ACC112 (cell line): Measurements from ENCODE around the gene HHIPL1.

Experiments
- H2AFZ ChIP-seq: fragments of 200-600 bp; sonication (generic); one replicate; pipeline ENCODE4 v1.6.0; 2017; ENCODE audit warnings: antibody characterized with exemption, low read length; ENCODE audit not compliant: unreplicated experiment
- H3K27ac ChIP-seq: fragments of 200-600 bp; sonication (generic); 2 replicates; pipeline ENCODE4 v1.5.1; 2014; ENCODE audit warnings: low read depth, mild to moderate bottlenecking, antibody characterized with exemption, low read length, moderate library complexity
- H3K27me3 ChIP-seq: fragments of 200-600 bp; sonication (generic); 2 replicates; pipeline ENCODE4 v1.6.1; 2014; ENCODE audit warnings: mild to moderate bottlenecking, antibody characterized with exemption, low read length, moderate library complexity, mixed read lengths; ENCODE audit not compliant: insufficient read depth
- H3K36me3 ChIP-seq: fragments of 200-600 bp; sonication (generic); 2 replicates; pipeline ENCODE4 v1.6.1; 2016; ENCODE audit warnings: mild to moderate bottlenecking, antibody characterized with exemption, low read length, moderate library complexity, mixed read lengths; ENCODE audit not compliant: insufficient read depth
- H3K4me1 ChIP-seq: fragments of 200-600 bp; sonication (generic); one replicate; pipeline ENCODE4 v1.6.1; 2016; ENCODE audit warnings: low read length, mixed read lengths; ENCODE audit not compliant: insufficient read depth, unreplicated experiment, control insufficient read depth
- H3K4me3 ChIP-seq: fragments of 200-600 bp; sonication (generic); 2 replicates; pipeline ENCODE4 v1.5.1; 2014; ENCODE audit warnings: mild to moderate bottlenecking, low read depth, low read length
- H3K79me2 ChIP-seq: fragments of 200-600 bp; sonication (generic); one replicate; pipeline ENCODE4 v1.6.0; 2016; ENCODE audit warnings: low read length; ENCODE audit not compliant: control insufficient read depth, unreplicated experiment, insufficient read depth

Gene HHIPL1

GRCh38 chr14:99670361-99671234 is 25.7 kb downstream of the HHIPL1 start:
- peaks cover 14% of the 10 kb centered on the region for H3K4me1 ChIP-seq
- no peaks in the 10 kb centered on the region for H3K36me3 ChIP-seq
- H3K79me2 ChIP-seq, result no peaks in the 10 kb centered on the region
- no peak overlapping the region for H3K4me3 ChIP-seq
- peak overlapping the region; percentile 50 for H3K27ac ChIP-seq
- H3K27me3 ChIP-seq, result no peaks in the 10 kb centered on the region
- H2AFZ ChIP-seq, result peak overlapping the region; percentile 36

- Histone ChIP-seq H3K27me3 (no peaks in the 10 kb centered on the region), H3K4me3 (no peak overlapping the region), H3K79me2 (no peaks in the 10 kb centered on the region), H2AFZ (no peak overlapping the region), H3K27ac (peak overlapping the region; percentile 50; the same call in 1 of the 2 replicates), H3K4me1 (peaks cover 16% of the 10 kb centered on the region), H3K36me3 (no peaks in the 10 kb centered on the region)
These were observed 26.6 kb downstream of the HHIPL1 start for GRCh38 chr14:99671235-99672224.

DNA sequence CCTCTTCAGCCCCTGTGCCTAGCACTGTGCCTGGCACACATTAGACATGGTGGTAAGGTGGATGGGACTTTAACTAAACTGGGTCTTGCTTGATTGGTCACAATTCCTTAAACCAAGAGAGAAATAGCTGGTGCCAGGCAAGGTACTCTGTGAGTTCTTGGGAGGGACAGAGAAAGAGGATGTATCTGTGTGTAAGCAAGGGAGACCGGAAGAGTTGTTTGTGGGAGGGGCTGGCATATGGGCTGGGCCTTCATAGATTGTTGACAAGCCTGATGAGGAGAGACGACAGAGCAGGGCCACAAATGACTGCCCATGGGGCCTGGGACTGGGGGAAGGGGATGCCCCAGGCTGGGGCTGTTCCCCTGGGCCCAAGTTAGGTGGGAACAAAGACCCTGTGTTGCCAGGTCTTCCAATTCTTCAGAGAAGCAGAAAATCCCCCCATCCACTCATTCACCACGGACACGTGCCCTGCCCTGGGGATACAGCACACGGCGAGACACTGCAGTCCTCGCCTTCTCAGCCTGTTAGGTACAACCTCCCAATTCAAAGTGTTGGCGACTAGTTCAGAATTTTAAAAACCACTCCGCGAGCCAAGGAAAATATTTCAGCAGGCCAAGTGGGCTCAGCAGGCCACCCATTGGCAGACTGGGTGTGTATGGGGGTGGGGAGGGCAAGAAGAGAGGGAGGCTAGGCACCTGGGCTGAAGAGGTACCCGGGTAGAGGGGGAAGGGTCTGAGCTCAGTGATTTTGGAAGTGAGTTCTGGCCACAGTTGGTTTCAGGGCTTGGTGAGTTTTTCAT is 27.8 kb downstream of the HHIPL1 start:
- Histone ChIP-seq H3K79me2 (no peaks in the 10 kb centered on the region), H3K36me3 (no peaks in the 10 kb centered on the region), H3K27me3 (no peaks in the 10 kb centered on the region), H3K4me3 (no peak overlapping the region), H2AFZ (no peak overlapping the region), H3K27ac (no peak overlapping the region), H3K4me1 (peaks cover 21% of the 10 kb centered on the region)

DNA sequence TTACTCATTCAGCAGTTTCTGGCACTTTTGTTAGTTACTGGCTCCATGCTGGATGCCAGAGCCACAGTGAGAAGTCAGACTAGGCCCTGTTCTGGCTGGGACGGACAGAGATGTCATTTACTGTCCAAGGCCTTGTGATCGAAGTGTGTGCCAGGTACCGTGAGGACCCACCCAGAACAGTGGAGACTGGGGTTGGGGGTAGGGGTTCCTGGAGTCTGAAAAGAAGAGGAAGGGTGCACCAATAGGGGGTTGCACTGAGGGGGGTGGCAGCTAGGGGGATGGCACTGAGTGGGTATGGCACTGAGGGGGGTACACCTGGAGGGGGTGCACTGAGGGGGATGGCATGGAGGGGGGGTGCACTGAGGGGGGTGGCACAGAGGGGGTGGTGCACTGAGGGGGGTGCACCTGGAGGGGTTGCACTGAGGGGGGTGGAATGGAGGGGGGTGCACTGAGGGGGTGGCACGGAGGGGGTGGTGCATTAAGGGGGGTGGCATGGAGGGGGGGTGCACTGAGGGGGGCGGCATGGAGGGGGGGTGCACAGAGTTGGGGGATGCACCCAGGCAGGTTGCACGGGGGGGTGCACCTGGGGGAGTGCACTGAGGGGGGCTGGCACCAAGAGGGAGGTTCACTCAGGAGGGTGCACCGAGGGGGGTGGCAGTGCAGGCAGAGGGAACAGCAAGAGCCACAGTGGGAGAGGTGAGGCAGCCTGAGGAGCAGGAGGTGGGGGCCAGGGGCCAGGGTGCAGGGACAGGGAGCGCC is 28.6 kb downstream of the HHIPL1 start:
- H3K36me3 ChIP-seq, result no peaks in the 10 kb centered on the region
- peaks cover 21% of the 10 kb centered on the region for H3K4me1 ChIP-seq
- H3K4me3 ChIP-seq, result no peak overlapping the region
- no peaks in the 10 kb centered on the region for H3K79me2 ChIP-seq
- no peak overlapping the region for H3K27ac ChIP-seq
- H2AFZ ChIP-seq, result no peak overlapping the region
- no peaks in the 10 kb centered on the region for H3K27me3 ChIP-seq

DNA sequence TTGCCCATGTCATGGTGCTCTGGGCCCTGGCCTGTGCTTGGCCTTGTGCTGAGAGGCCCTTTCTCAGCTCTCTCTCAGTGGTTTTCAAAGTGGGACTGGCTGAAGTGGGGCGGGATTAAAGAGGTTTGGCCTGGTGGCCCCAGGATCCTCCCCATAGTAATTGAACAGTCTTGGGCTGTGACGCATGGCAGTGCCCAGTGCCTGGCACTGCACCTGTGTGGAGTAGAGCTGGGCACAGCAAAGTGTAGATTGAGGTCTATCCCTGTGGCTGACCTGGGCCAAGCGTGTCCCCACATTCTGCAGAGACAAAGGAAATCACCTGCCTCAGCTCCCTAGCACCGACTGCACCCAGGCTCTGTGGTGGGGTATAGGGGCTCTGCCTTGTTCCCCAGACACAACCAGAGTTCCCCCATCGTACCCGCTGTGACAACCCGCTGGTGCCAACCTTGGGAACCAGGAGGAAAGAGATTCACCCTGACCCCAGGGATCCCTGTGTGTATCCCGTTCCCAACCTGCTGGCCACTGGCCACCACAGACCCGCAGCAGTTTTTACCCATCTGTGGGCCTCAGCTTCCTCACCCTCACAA is 29.2 kb downstream of the HHIPL1 start:
- no peaks in the 10 kb centered on the region for H3K79me2 ChIP-seq
- H3K27ac ChIP-seq, result no peak overlapping the region
- H3K36me3 ChIP-seq, result no peaks in the 10 kb centered on the region

GRCh38 chr14:99674776-99675381 is 29.9 kb downstream of the HHIPL1 start:
- H3K36me3 ChIP-seq, result no peaks in the 10 kb centered on the region
- peaks cover 21% of the 10 kb centered on the region for H3K4me1 ChIP-seq
- no peak overlapping the region for H3K4me3 ChIP-seq
- H3K27me3 ChIP-seq, result no peaks in the 10 kb centered on the region
- H3K27ac ChIP-seq, result no peak overlapping the region
- H2AFZ ChIP-seq, result no peak overlapping the region
- no peaks in the 10 kb centered on the region for H3K79me2 ChIP-seq

More for the DNA sequence above, 29.2 kb downstream of the HHIPL1 start:
- Histone ChIP-seq H2AFZ (no peak overlapping the region), H3K4me1 (peaks cover 21% of the 10 kb centered on the region), H3K4me3 (no peak overlapping the region), H3K27me3 (no peaks in the 10 kb centered on the region)

DNA sequence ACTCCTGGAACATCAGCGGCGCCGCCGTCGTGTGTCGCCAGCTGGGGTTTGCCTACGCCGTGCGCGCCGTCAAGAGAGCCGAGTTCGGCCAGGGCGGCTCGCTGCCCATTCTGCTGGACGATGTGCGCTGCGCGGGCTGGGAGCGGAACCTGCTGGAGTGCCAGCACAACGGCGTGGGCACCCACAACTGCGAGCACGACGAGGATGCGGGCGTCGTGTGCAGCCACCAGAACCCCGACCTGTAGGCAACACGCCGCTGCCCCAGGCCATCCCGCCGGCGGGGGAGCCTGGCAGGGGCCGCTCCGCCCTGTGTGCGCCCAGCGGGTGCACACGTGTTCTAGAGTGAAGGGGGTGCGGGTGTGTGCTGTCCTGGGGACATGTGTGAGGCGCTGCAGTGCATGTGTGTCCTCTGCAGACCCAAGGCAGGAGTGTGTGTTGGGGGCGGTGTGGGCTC is 30.5 kb downstream of the HHIPL1 start:
- H3K27ac ChIP-seq, result no peak overlapping the region
- H3K79me2 ChIP-seq, result no peaks in the 10 kb centered on the region
- H3K36me3 ChIP-seq, result no peaks in the 10 kb centered on the region
- H3K27me3 ChIP-seq, result no peaks in the 10 kb centered on the region
- no peak overlapping the region for H3K4me3 ChIP-seq
- H3K4me1 ChIP-seq, result peaks cover 21% of the 10 kb centered on the region
- no peak overlapping the region for H2AFZ ChIP-seq

- no peak overlapping the region for H3K27ac ChIP-seq
- H2AFZ ChIP-seq, result no peak overlapping the region
- no peaks in the 10 kb centered on the region for H3K79me2 ChIP-seq
- H3K36me3 ChIP-seq, result no peaks in the 10 kb centered on the region
- no peak overlapping the region for H3K4me3 ChIP-seq
- no peaks in the 10 kb centered on the region for H3K27me3 ChIP-seq
- peaks cover 15% of the 10 kb centered on the region for H3K4me1 ChIP-seq
These were observed 31.0 kb downstream of the HHIPL1 start for GRCh38 chr14:99675951-99676350.

DNA sequence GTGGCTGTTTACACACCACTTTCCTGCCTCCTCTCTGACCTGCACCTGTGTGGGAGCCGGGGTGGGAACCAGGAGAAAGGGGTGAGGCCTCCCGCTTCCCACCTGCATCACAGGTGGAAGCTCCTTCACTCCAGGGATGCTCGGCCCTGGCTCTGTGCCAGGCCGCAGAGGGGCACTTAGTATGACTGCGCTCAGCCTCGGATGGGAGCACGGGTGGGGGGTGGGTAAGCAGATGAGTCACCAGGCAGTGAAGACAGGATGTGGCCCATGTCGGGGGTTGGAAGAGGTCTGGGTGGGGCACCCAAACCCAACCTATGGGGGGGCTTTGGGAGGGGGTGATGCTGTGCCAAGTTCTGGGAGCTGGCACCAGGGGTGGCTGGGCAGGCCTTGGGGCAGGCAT is 31.7 kb downstream of the HHIPL1 start:
- H3K27ac ChIP-seq, result no peak overlapping the region
- peaks cover 8% of the 10 kb centered on the region for H3K4me1 ChIP-seq
- H3K4me3 ChIP-seq, result no peak overlapping the region
- no peak overlapping the region for H2AFZ ChIP-seq
- no peaks in the 10 kb centered on the region for H3K27me3 ChIP-seq
- H3K36me3 ChIP-seq, result no peaks in the 10 kb centered on the region
- no peaks in the 10 kb centered on the region for H3K79me2 ChIP-seq
